HCT116 (cell line): Measurements from ENCODE around the gene SLAMF8. TPM values are rescaled to one million over a fixed set of nuclear protein-coding genes. Genes with fewer than 3 reads are reported as not detected.

Experiments used
- ATAC-seq: fragments of 200-7000 bp; cut with Tn5 transposase; 2 replicates; pipeline ENCODE4 v1.9.1; 2020; ENCODE audit warnings: mild to moderate bottlenecking, moderate library complexity
- BruUV-seq: library from RNA; stranded (reverse); fragments of 400-500 nt; replicated peaks from 2 replicates; lab custom pipeline; 2021; lab: Mats Ljungman, UMichigan
- CTCF ChIA-PET: fragments of 300-600 bp; sonication (Branson Sonifier 250); formaldehyde crosslinking; loops from one replicate; lab custom pipeline; 2021; ENCODE audit warnings: antibody characterized with exemption; lab: Charles Lee
- POLR2A ChIA-PET: fragments of 300-600, 350-600 bp; sonication (Branson Sonifier 250); formaldehyde crosslinking; loops from one replicate; lab custom pipeline; 2021; ENCODE audit warnings: antibody characterized with exemption; lab: Charles Lee
- RAD21 ChIA-PET, 2 experiments: fragments of 300-600 bp; sonication (Branson Sonifier 250); formaldehyde crosslinking; loops; one replicate each; lab custom pipeline; 2023; ENCODE audit warnings: low total read pairs in 2 of 2; ENCODE audit not compliant: uncharacterized antibody in 2 of 2, unreplicated experiment in 2 of 2, low non-redundant PET in 1 of 2; lab: Charles Lee
- DNase-seq: peaks from one replicate; pipeline ENCODE4 v3.0.0-alpha.2; 2010; ENCODE audit warnings: low read depth, low spot score
- H2AFZ ChIP-seq: fragments of 200-600 bp; shearing (Covaris generic), sonication (generic); 2 replicates; pipeline ENCODE4 v1.6.1; 2017; ENCODE audit warnings: low read depth, mixed run types, mixed read lengths, antibody characterized with exemption, low read length; ENCODE audit not compliant: poor library complexity, severe bottlenecking
- H3K27ac ChIP-seq: 2 replicates; pipeline ENCODE4 v1.5.1; 2012; ENCODE audit warnings: low read depth, low read length
- H3K27me3 ChIP-seq: fragments of 200-600 bp; sonication (generic); 2 replicates; pipeline ENCODE4 v1.6.1; 2016; ENCODE audit warnings: mixed run types, low read length, mixed read lengths; ENCODE audit not compliant: insufficient read depth
- H3K36me3 ChIP-seq, 2 experiments: fragments of 200-500 bp in 1 of 2; fragments of 200-600 bp in 1 of 2; sonication (Bioruptor generic) in 1 of 2; sonication (generic) in 1 of 2; 2 replicates each; pipeline versions ENCODE4 v1.5.1 to v1.6.1; 2014 to 2016; ENCODE audit warnings: low read length in 2 of 2, inconsistent platforms in 1 of 2, mixed read lengths in 1 of 2, mixed run types in 1 of 2; ENCODE audit not compliant: insufficient read depth in 2 of 2, control insufficient read depth in 1 of 2
- H3K4me1 ChIP-seq, 2 experiments: fragments of 200-600 bp in 1 of 2; sonication (generic) in 1 of 2; 2 replicates each; pipeline versions ENCODE4 v1.5.1 to v1.6.1; 2012 to 2017; ENCODE audit warnings: low read length in 2 of 2, inconsistent platforms in 1 of 2, mild to moderate bottlenecking in 1 of 2, mixed read lengths in 1 of 2, mixed run types in 1 of 2, moderate library complexity in 1 of 2; ENCODE audit not compliant: insufficient read depth in 2 of 2, control insufficient read depth in 1 of 2
- H3K4me2 ChIP-seq: fragments of 200-600 bp; sonication (generic); 2 replicates; pipeline ENCODE4 v1.6.1; 2017; ENCODE audit warnings: mixed run types, low read length, mixed read lengths
- H3K4me3 ChIP-seq, 2 experiments: fragments of 200-600 bp in 1 of 2; sonication (generic) in 1 of 2; replicated peaks in 1 of 2; 2 replicates each; pipeline ENCODE4 v1.5.1; 2011 to 2016; ENCODE audit warnings: low read length in 2 of 2, control low read depth in 1 of 2, low read depth in 1 of 2, mild to moderate bottlenecking in 1 of 2, mixed read lengths in 1 of 2, mixed run types in 1 of 2
- H3K79me2 ChIP-seq: fragments of 200-600 bp; sonication (generic); 2 replicates; pipeline ENCODE4 v1.6.1; 2017; ENCODE audit warnings: mild to moderate bottlenecking, mixed run types, low read length, moderate library complexity, mixed read lengths; ENCODE audit not compliant: insufficient read depth
- H3K9ac ChIP-seq: fragments of 200-600 bp; sonication (generic); 2 replicates; pipeline ENCODE4 v1.6.1; 2016; ENCODE audit warnings: low read length, mixed read lengths
- H3K9me2 ChIP-seq: fragments of 200-600 bp; sonication (generic), shearing (Covaris generic); 2 replicates; pipeline ENCODE4 v1.6.1; 2017; ENCODE audit warnings: mixed run types, mild to moderate bottlenecking, moderate library complexity; ENCODE audit not compliant: insufficient read depth
- H3K9me3 ChIP-seq, 2 experiments: fragments of 200-500 bp in 1 of 2; fragments of 200-600 bp in 1 of 2; sonication (Bioruptor generic) in 1 of 2; sonication (generic) in 1 of 2; 2 replicates each; pipeline ENCODE4 v1.6.1; 2014 to 2017; ENCODE audit warnings: low read length in 2 of 2, mixed read lengths in 2 of 2, inconsistent platforms in 1 of 2, low read depth in 1 of 2, mild to moderate bottlenecking in 1 of 2, mixed run types in 1 of 2, moderate library complexity in 1 of 2; ENCODE audit not compliant: control insufficient read depth in 1 of 2, insufficient read depth in 1 of 2
- H4K20me1 ChIP-seq: fragments of 200-600 bp; sonication (generic), shearing (Covaris generic); 2 replicates; pipeline ENCODE4 v1.6.1; 2017; ENCODE audit warnings: mixed run types, mild to moderate bottlenecking, moderate library complexity; ENCODE audit not compliant: insufficient read depth
- CEBPB ChIP-seq: IDR thresholded peaks from 2 replicates; pipeline ENCODE4 v1.6.1; 2012; ENCODE audit warnings: low read depth
- CTCF ChIP-seq, 3 experiments: fragments of 200-600 bp in 1 of 3; sonication (generic) in 1 of 3; IDR thresholded peaks in 2 of 3; conservative IDR thresholded peaks in 1 of 3; 2 replicates each; pipeline ENCODE4 v1.5.1; 2012 to 2017; ENCODE audit warnings: low read depth in 2 of 3, low read length in 2 of 3, antibody characterized with exemption in 1 of 3, borderline replicate concordance in 1 of 3, control low read depth in 1 of 3, mild to moderate bottlenecking in 1 of 3, mixed read lengths in 1 of 3, mixed run types in 1 of 3, moderate library complexity in 1 of 3; ENCODE audit not compliant: insufficient read depth in 1 of 3
- EGR1 ChIP-seq: IDR thresholded peaks from 2 replicates; pipeline ENCODE4 v1.6.1; 2012; ENCODE audit warnings: low read depth
- ELF1 ChIP-seq: IDR thresholded peaks from 2 replicates; pipeline ENCODE4 v1.6.1; 2012; ENCODE audit warnings: low read depth, borderline replicate concordance
- EZH2 ChIP-seq: fragments of 200-600 bp; sonication (generic); IDR thresholded peaks from 2 replicates; pipeline ENCODE4 v1.6.1; 2017; ENCODE audit warnings: antibody characterized with exemption, mixed run types
- EZH2phosphoT487 ChIP-seq: fragments of 200-600 bp; IDR thresholded peaks from 2 replicates; pipeline ENCODE4 v1.6.1; 2018; ENCODE audit warnings: antibody characterized with exemption, borderline replicate concordance
- FOSL1 ChIP-seq: IDR thresholded peaks from 2 replicates; pipeline ENCODE4 v1.6.1; 2012; ENCODE audit warnings: low read depth
- JUND ChIP-seq: IDR thresholded peaks from 2 replicates; pipeline ENCODE4 v1.6.1; 2012
- MAX ChIP-seq: IDR thresholded peaks from 2 replicates; pipeline ENCODE4 v1.6.1; 2012
- POLR2A ChIP-seq: IDR thresholded peaks from 2 replicates; pipeline ENCODE4 v1.7.0; 2011; ENCODE audit warnings: borderline replicate concordance; ENCODE audit not compliant: insufficient read depth, insufficient read length; ENCODE audit errors: extremely low read depth
- POLR2AphosphoS5 ChIP-seq: IDR thresholded peaks from 2 replicates; pipeline ENCODE4 v1.6.1; 2011; ENCODE audit warnings: mild to moderate bottlenecking, low read depth, low read length, moderate library complexity
- RAD21 ChIP-seq: IDR thresholded peaks from 2 replicates; pipeline ENCODE4 v1.6.1; 2012; ENCODE audit warnings: low read depth, mild to moderate bottlenecking
- REST ChIP-seq: IDR thresholded peaks from 2 replicates; pipeline ENCODE4 v1.6.1; 2012; ENCODE audit warnings: low read depth
- SIN3A ChIP-seq: IDR thresholded peaks from 2 replicates; pipeline ENCODE4 v1.6.1; 2012; ENCODE audit warnings: low read depth
- SP1 ChIP-seq: IDR thresholded peaks from 2 replicates; pipeline ENCODE4 v1.6.1; 2012; ENCODE audit warnings: low read depth
- SRF ChIP-seq: IDR thresholded peaks from 2 replicates; pipeline ENCODE4 v1.6.1; 2012; ENCODE audit warnings: low read depth
- TCF7L2 ChIP-seq: IDR thresholded peaks from 2 replicates; pipeline ENCODE4 v1.7.0; 2011; ENCODE audit warnings: borderline replicate concordance, inconsistent platforms; ENCODE audit not compliant: insufficient read depth, insufficient read length; ENCODE audit errors: extremely low read depth
- YY1 ChIP-seq: IDR thresholded peaks from 2 replicates; pipeline ENCODE4 v1.6.1; 2011; ENCODE audit warnings: low read length, low read depth, moderate library complexity, mild to moderate bottlenecking; ENCODE audit not compliant: insufficient replicate concordance; ENCODE audit errors: extremely low read depth
- ZFX ChIP-seq: fragments of 450-650 bp; IDR thresholded peaks from 2 replicates; pipeline ENCODE4 v1.6.1; 2017
- ZNF274 ChIP-seq: fragments of 200-500 bp; sonication (Bioruptor generic); IDR thresholded peaks from 2 replicates; pipeline ENCODE4 v1.6.1; 2014; ENCODE audit warnings: mild to moderate bottlenecking, low read depth, low read length, inconsistent platforms
- intact Hi-C: fragments of 100-400 bp; cut with micrococcal nuclease; formaldehyde crosslinking; loops from 2 replicates; pipeline ENCODE4 v1.10.0; 2022
- total RNA-seq: library from RNA; stranded (reverse); gene quantifications from one replicate; pipeline ENCODE4 v1.2.1, GENCODE V29; 2021; ENCODE audit not compliant: unreplicated experiment

Gene SLAMF8
- total RNA-seq, 1 experiment from 2014 or later: not detected

- H3K4me3 ChIP-seq: no peak overlapping the region
- intact Hi-C loops: no loop called here
Observed at GRCh38 chr1:159880430-159880829, 53.8 kb downstream of the SLAMF8 start.

More at GRCh38 chr1:159880430-159880829, 53.8 kb downstream of the SLAMF8 start:
- Histone ChIP-seq H3K9me3 (no peaks in the 10 kb centered on the region), H3K27ac (no peak overlapping the region), H3K27me3 (no peaks in the 10 kb centered on the region), H4K20me1 (no peaks in the 10 kb centered on the region), H2AFZ (no peak overlapping the region), H3K4me2 (no peak overlapping the region), H3K4me1 (peaks cover 21 to 37% of the 10 kb centered on the region in 2 experiments)
- no TSS peak for BruUV-seq
- DNase-seq: no peak
- RAD21 ChIA-PET: no interaction called here
- no peak for TF ChIP-seq FOSL1
- no peak for TF ChIP-seq CTCF (IDR thresholded peaks at IDR 0.05 in 2 of 3, conservative IDR thresholded peaks at IDR 0.05 in 1 of 3; ENCODE audit: borderline replicate concordance in 1 of 3, insufficient read depth in 1 of 3, low read depth in 2 of 3, low read length in 2 of 3)
- no peak for TF ChIP-seq JUND
- no peak for TF ChIP-seq ELF1
- TF ChIP-seq ZFX: no peak
- TF ChIP-seq CEBPB: no peak
- TF ChIP-seq SRF: no peak
- no peak for TF ChIP-seq REST
- no peak for TF ChIP-seq EZH2
- TF ChIP-seq RAD21: no peak
- no peak for TF ChIP-seq SP1
- no peak for TF ChIP-seq MAX
- no peak for TF ChIP-seq YY1
- no peak for TF ChIP-seq EGR1
- TF ChIP-seq TCF7L2: no peak
- TF ChIP-seq POLR2AphosphoS5: no peak
- no peak for TF ChIP-seq POLR2A
- TF ChIP-seq ZNF274: no peak
- TF ChIP-seq SIN3A: no peak
- no peak for TF ChIP-seq EZH2phosphoT487
- TF ChIP-seq, all 23 proteins: peak for 0
- CTCF ChIA-PET: interaction anchor here (1.3 to 1.9 kb wide), 3 partner anchors 10 to 90 kb away, joined by 3 to 5 read pairs (median 5); no protein-coding TSS in a partner anchor
- no peak for ATAC-seq
- POLR2A ChIA-PET: interaction anchor here (1.0 kb wide), 1 partner anchor 10 kb away, joined by 3 read pairs; no protein-coding TSS in a partner anchor
- Histone ChIP-seq H3K36me3 (no peaks in the 10 kb centered on the region), H3K79me2 (no peaks in the 10 kb centered on the region), H3K9ac (no peak overlapping the region), H3K9me2 (no peaks in the 10 kb centered on the region)
